ENCODE data around the gene ACKR2.

ACKR2 gene

DNA sequence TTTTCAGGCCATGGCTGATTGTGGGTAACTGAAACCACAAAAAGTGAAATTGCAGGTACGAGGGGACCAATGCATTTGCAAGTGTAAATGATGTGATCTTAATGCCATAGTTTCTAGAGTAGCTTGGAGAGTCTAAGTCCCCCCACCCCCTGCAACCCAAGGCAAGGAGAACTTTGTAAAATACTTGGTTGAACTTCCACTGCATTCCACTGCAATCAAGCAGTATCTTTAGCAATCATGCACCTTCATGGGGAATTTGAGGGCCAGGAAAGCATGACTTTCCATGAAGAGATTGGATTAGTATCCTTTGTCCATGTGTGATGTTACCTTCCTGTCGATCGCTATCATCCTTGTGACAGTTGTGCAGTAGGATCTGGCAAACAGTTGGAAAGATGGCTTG is 77.8 kb downstream of the ACKR2 start:
- no peak for DNase-seq (ENCODE audit: low spot score)

DNA sequence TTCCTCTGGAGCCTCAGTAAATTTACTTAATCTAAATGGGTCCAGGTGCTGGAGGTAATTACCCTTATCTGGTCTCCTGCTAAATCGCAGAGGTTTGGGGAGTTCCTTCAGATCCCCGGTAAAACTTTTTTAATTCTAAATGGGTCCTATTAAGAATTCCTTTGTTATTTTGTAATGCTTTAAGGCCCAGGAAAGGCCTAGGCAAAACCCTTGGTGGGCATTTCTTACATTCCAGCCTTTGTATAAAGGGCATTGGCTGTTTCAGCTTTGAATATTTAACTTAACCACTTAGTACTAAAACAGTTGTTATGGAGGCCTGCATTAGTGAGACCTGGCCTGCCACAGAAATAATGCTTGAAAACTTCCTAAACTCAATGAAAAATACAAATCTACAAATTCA is 81.8 kb downstream of the ACKR2 start:
- no peak for DNase-seq (ENCODE audit: low spot score)

DNA sequence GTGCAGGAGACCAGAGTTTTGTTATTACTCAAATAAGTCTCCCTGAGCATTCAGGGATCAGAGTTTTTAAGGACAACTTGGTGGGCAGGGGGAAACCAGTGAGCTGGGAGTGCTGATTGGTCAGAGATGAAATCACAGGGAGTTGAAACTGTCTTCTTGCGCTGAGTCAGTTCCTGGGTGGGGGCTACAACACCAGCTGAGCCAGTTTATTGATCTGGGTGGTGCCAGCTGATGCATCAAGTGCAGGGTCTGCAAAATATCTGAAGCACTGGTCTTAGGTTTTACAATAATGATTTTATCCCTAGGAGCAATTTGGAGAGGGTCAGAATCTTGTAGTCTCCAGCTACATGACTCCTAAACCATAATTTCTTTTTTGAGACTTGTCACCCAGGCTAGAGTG is 82.9 kb downstream of the ACKR2 start:
- no peak for DNase-seq (ENCODE audit: low spot score)

DNA sequence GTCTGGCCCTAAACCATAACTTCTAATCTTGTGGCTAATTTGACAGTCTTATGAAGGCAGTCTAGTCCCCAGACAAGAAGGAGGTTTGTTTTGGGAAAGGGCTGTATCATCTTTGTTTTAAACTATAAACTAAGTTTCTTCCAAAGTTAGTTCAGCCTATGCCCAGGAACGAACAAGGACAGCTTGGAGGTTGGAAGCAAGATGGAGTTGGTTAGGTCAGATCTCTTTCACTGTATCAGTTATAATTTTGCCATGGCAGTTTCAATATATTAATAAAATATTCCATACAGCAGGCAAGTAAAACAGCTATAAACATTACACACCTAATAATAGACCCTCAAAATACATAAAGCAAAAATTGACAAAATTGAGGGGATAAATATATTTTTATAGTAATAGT is 83.6 kb downstream of the ACKR2 start:
- DNase-seq (ENCODE audit: low spot score), result no peak

DNA sequence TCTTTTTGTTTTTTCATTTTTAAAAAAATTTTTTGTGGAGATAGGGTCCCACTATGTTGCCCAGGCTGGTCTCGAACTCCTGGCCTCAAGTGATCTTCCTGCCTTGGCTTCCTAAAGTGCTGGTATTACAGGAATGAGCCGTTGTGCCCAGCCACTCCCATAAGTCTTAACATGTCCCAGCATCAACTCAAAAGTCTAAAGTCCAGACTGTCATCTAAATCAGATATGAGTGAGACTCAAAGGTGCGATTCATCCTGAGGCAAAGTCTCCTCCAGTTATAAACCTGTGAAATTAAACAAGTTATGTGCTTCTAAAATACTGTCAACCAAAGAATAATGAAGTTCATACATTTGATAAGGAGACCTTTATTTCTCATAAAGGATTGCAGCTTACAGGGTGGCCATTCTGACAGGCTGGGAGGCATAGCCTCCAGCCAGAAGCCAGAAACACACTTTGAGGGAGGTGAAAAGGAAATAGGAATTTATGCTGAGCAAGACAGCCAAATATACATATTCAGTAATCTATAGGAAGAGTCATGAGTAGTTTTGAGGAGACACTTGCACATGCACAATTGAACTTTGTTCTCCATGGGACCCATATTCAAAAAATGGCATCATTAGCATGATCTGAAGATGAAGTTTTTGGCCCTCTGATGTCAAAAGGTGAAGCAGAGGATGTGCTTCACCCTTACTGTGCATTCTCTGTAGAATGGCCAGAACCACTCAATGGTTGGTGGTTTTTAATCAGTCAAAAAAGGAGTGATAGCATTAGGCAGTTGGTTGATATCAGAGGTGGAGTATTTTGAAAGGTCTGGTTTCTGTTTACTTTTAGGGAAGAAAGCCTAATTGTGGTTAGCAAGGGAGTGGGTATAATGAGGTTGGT is 85.7 kb downstream of the ACKR2 start:
- DNase-seq (ENCODE audit: low spot score), result no peak

DNA sequence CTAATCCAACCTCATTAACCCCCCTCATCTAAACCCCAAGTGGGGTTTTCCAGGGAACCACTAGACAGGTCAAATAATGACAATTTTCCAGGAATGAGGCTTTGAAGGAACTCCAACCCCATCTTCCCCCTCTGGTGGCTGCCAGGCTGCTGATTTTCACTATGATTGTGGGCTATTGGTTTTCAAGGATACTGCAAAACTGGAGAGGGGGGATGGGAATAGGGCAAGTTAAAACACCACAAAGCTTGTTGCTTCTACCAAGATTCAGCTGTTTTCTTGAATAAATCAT is 86.3 kb downstream of the ACKR2 start:
- no peak for DNase-seq (ENCODE audit: low spot score)

DNA sequence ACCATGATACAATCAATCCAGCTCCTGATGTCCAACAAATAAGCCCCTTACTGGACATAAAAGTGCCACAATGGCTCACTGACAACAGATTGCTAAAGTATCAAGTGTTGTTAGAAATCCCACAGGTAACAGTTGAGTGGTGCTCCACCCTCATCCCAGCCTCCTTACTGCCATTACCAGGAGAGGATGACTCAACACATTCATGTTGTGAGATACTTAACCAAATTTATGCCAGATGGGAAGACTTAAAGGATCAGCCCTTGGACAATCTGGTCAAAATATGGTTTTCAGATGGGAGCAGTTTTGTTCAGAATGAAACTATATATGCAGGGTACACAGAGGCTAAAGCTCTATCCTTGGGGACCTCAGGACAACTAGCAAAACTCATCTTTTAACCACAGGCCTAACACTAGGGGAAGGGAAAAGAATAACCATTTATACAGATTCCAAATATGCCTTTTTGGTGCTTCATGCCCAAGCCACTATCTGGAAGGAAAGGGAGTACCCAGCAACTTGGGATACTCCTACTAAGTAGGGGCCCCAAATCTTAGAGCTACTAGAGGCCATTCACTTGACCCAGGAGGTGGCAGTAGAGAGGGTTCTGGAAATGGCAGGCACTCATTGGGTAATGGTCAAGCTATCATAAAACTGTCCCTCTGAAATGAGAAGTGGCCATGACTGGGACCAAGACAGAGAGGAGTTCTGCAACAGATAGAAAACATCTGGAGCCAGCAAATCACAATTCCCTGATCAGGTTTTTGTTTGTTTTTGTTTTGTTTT is 89.8 kb downstream of the ACKR2 start:
- no peak for DNase-seq (ENCODE audit: low spot score)

DNA sequence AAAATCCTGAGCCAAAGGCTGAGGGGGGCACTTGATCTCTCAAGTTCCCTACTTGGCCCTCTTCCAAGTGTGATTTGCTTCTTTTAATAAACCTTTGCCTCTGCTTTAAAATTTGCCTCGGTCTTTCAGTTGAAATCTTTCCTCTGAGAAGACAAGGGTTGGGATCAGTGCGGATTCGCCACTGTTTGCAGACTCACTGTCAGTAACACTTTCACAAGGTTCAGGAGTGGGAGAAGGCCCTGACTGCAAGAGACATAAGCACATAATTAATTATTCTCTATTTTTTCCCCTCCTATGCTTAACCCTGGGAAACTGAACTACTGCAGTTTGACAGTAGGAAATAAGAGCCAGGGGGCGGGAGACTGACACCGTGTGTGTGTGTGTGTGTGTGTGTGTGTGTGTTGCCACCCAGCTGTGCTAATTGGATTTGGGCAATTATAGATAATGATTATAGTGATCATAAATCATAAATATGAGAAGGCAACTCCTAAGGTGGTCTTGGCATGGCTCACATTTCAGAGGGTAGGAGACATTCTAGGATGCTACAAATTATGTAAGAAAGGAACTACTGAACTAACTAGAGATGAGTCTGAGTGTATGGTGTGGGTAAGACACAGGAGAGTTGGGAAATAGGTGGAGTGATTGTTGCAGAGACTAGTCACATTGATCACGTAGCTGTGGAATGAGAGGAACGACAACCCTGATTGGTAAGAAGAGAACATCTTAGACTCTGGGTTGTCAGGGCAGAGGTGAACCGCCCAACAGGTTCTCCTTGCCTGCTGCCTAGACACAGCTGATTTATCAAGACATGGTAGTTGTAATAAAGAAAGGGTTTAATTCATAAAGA is 91.2 kb downstream of the ACKR2 start:
- no peak for DNase-seq (ENCODE audit: low spot score)

DNA sequence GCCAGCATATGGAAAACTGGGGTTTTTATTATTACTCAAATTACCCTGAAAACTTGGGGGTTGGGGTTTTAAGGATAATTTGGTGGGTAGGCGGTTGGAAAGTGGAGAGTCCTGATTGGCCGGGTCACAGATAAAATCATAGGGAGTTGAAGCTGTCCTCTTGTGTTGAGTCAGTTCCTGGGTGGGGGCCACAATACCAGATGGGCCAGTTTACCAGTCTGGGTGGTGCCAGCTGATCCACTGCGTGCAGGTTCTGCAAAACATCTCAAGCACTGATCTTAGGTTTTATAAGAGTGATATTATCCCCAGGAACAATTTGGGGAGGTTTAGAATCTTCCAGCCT is 91.8 kb downstream of the ACKR2 start:
- no peak for DNase-seq (ENCODE audit: low spot score)

DNA sequence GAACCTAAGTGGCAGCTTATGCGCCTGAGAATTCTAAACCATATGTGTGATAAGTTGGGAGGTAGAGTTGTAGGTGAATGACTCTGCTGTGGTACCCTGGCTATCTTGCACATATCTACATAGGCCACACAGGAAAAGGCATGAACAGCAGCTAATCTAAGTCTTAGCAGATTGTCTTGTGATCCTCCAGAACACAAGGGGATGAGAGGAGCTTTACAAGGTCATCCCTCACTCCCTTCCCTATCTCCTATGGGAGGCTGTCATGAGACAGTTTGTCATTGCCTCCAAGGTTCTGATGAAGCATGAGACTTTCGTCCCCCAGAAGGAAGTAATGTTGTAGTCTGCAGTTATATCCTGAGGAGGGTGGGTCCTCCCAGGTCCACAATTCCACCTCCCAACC is 93.0 kb downstream of the ACKR2 start:
- no peak for DNase-seq (ENCODE audit: low spot score)

DNA sequence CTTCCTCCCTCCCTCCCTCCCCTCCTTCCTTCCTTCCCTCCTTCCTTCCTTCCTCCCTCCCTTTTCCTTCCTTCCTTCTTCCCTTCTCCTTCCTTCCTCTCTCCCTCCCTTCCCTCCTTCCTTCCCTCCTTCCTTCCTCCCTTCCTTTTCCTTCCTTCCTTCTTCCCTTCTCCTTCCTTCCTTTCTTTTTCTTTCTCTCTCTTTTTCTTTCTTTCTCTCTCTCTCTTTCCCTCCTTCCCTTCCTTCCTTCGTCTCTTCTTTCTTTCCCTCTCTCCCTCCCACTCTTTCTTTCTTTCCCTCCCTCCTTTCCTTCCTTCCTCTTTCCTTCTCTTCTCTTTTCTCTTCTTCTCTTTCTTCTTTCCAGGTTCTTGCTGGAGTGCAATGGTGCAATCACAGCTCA is 94.8 kb downstream of the ACKR2 start:
- DNase-seq (ENCODE audit: low spot score), result no peak

DNA sequence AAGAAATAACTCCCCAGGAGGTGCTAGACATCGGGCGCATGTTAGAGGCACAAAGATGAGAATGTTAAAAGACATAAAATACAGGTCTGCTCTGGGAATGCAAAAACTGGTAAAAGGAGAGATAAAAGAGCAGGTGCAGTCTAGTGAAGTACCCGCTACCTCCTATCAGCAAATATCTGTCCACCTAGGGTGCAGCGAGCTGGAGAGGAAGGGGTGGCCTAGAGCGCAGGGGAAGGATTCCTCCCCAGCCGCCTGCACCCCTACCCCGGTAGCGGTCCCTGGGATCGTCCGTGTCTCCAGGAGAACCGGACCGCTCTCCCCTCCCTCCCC is 96.5 kb downstream of the ACKR2 start:
- DNase-seq (ENCODE audit: low spot score), result no peak

DNA sequence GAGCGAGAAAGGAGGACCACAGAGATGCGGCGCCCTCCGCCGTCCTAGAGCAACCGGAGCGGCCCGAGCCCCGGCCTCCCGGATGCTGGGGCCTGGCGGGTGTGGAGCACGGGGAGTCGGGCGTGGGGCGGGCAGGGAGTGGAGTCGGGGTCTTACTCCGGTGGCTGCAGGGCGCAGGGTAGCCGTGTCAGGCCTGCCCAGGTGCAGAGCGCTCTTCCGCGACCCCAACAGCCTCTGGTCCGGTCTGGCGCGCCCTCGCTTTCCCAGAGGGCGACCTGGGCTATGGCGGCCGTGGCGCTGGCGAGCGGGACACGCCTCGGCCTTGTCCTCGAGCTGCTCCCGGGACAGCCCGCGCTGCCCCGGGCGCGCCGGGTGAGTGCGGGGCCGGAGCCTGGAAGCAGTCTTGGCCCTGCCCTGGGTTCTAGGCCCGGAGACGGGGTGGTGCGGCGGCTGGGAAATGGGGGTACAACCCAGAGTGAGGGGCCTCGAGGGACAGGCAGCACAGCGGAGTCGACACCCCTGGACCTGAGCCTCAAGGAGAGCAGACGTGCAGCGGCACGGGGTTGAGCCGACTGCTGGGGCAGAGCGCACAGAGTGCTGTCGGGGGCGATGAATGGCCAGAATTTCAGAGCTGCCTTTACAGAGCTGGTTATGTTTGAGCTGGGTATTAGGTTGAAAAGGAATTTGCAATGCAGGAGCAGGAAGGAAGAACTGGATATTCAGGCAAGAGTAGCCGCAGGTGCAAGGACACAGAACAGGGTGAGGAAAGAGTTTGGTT is 97.0 kb downstream of the ACKR2 start, which contains the start of gene ZNF662:
TSS of gene ZNF662 (plus strand) at position 73 of the 778 bp plus-strand sequence. CDS start 1,973 bp downstream, outside the sequence.
- DNase-seq (ENCODE audit: low spot score), result peak; percentile 58

DNA sequence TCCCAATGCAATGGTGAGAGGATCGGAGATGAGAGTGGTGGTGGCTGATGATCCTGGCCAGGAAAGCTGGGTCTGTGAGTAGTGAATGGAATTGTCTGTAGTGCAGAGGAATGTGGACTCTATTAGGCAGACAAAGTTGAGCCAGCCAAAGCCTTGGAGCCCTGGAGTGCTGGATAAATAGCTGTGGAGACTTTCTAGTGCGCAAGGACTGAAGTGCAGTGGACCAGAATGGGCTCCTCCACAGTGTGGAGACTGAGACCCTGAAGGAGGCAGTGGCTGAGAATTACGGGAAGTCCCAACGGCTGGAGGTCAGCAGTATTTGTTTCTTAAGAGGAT is 97.6 kb downstream of the ACKR2 start:
- peak; percentile 14 for DNase-seq (ENCODE audit: low spot score)

DNA sequence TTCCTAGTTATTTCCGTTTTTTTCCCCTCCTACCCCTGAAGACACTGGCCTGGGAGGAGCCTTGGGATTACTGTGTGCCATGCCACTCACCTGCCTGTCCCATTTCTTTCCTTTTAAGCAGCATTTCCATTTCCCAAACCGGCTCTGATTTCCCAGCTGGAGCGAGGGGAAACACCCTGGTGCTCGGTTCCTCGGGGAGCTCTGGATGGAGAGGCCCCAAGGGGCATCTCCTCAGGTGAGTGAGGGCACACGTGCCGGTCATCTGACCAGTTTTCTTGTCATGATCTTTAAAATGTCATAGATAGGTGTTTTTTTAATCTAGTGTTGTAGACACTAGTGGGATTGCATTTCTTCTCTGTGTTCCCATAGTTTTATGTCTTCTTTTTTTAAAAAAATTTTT is 99.4 kb downstream of the ACKR2 start:
- no peak for DNase-seq (ENCODE audit: low spot score)

DNA sequence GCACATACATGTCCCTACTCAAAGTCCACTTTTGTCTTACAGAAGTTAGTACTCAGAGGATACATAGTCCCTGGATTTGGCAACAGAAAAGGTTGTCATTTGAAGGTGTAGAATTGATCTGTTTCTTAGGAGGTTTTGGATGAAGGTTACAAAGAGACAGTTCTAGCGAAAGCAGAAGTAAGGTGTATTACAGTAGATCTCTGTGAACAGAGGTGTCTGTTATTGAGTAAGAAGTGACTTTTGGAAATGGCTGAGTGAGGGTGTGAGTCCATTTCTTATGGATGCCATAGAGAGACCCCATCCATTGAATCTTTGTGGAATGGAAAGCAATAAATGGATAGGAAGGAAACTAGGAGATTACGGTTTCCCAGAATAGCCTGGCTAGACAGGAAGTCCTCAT is 102.3 kb downstream of the ACKR2 start:
- no peak for DNase-seq (ENCODE audit: low spot score)

DNA sequence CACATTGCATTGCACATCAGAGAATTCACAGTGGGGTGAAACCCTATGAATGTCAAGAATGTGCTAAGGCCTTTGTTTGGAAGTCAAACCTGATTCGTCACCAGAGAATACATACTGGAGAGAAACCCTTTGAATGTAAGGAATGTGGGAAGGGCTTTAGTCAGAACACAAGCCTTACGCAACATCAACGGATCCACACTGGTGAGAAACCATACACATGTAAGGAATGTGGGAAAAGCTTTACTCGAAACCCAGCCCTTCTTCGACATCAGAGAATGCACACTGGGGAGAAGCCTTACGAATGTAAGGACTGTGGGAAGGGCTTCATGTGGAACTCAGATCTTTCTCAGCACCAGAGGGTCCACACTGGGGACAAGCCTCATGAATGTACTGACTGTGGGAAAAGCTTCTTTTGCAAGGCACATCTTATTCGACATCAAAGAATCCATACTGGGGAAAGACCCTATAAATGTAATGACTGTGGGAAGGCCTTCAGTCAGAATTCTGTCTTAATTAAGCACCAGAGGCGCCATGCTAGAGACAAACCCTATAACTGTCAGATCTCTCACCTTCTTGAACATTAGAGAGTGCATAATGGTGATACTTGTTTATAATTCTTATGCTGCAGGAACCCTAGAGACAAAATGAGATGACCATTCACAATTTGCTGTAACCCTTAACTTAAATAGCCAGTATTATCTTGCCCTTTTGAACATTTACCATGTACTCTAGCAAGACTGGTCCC is 105.7 kb downstream of the ACKR2 start:
- DNase-seq (ENCODE audit: low spot score), result no peak

All from AG08395 (cell line).